ENCODE measurements around the gene DAZ3. TPM values are rescaled to one million over a fixed set of nuclear protein-coding genes. Genes with fewer than 3 reads are reported as not detected.
"Not testable (repeated sequence)": the region's sequence is repeated elsewhere in the genome, so short reads cannot be mapped to it uniquely, and the experiment has no call there.

DAZ3 gene, protein sequence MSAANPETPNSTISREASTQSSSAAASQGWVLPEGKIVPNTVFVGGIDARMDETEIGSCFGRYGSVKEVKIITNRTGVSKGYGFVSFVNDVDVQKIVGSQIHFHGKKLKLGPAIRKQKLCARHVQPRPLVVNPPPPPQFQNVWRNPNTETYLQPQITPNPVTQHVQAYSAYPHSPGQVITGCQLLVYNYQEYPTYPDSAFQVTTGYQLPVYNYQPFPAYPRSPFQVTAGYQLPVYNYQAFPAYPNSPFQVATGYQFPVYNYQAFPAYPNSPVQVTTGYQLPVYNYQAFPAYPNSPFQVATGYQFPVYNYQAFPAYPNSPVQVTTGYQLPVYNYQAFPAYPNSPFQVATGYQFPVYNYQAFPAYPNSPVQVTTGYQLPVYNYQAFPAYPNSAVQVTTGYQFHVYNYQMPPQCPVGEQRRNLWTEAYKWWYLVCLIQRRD
- total RNA-seq (2014; rRNA removed; shearing (Covaris generic)): not detected in 2 replicates

DNA sequence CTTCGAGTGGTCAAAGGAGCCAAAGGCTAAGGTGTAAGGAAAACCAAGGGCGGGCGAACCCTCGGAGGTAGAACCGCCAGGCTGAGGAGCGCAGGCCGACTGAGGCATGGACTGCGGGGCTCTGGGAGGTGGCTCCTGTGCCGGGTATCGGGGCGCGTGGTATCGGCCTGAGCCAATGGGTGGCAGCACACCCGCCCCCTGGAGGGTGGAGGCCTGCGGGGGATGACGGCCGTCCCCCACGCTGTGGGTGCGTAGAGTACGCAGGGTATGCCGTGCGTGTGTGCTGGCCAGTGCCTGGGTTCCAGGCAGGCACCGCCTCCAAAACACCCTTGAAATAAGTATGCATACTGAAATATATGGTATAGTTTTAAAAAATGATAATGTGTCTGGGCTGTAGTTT is at the start of gene DAZ3:
TSS of gene DAZ3 (minus strand) at position 101 of the 400 bp plus-strand sequence. CDS start 208 bp downstream, outside the sequence.
- not testable (repeated sequence) for DNase-seq (ENCODE audit: low read depth)

DNA sequence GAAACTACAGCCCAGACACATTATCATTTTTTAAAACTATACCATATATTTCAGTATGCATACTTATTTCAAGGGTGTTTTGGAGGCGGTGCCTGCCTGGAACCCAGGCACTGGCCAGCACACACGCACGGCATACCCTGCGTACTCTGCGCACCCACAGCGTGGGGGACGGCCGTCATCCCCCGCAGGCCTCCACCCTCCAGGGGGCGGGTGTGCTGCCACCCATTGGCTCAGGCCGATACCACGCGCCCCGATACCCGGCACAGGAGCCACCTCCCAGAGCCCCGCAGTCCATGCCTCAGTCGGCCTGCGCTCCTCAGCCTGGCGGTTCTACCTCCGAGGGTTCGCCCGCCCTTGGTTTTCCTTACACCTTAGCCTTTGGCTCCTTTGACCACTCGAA is 20.4 kb upstream of the DAZ3 start, which contains the start of gene DAZ4:
TSS of gene DAZ4 (plus strand) at position 301 of the 400 bp plus-strand sequence. CDS start 208 bp downstream, outside the sequence.
- not testable (repeated sequence) for DNase-seq (ENCODE audit: low read depth)

DNA sequence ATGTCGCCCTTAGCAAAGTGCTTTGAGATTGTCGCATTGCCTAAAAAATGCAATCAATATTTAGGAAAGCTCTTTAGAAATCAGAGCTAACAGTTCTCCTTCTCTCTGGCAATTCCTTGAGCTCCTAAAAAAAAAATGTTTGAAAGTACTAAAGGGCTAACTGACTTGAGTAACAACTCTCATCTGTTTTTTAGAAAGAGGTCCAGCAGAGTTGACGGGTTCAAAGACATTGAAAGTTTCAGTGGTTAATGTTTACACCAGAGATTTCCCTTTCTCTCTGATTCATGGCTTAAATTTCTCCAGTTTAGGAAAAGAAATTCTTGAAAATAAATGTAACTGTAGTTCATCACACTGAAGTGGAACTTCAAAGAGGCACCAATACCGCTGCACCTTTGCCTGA is 11.9 kb upstream of the DAZ3 start:
- DNase-seq (ENCODE audit: low read depth): not testable (repeated sequence)

- not testable (repeated sequence) for DNase-seq (ENCODE audit: low read depth)
Observed at GRCh38 chrY:24824184-24824879, 11.1 kb upstream of the DAZ3 start.

GRCh38 chrY:24821836-24822235 is 8.6 kb upstream of the DAZ3 start:
- DNase-seq (ENCODE audit: low read depth): not testable (repeated sequence)

Other genes starting within 250 kb of the DAZ3 start
- not detected in 2 replicates for gene BPY2B, start 195.4 kb downstream of the DAZ3 start, total RNA-seq (2014; rRNA removed; shearing (Covaris generic))
- not detected in 2 replicates for gene DAZ4, start 20.5 kb upstream of the DAZ3 start, total RNA-seq (2014; rRNA removed; shearing (Covaris generic))
- not detected in 2 replicates for gene BPY2C, start 238.7 kb upstream of the DAZ3 start, total RNA-seq (2014; rRNA removed; shearing (Covaris generic))